ENCODE data around the gene VSIG4. TPM values are rescaled to one million over a fixed set of nuclear protein-coding genes. Genes with fewer than 3 reads are reported as not detected.

VSIG4 gene
- total and polyA plus RNA-seq, 10 of the 15 experiments (the other 5 are each of a cell fraction or from before 2014, with no cell fraction given) = 0.05 to 0.36 TPM; not detected in 8

DNA sequence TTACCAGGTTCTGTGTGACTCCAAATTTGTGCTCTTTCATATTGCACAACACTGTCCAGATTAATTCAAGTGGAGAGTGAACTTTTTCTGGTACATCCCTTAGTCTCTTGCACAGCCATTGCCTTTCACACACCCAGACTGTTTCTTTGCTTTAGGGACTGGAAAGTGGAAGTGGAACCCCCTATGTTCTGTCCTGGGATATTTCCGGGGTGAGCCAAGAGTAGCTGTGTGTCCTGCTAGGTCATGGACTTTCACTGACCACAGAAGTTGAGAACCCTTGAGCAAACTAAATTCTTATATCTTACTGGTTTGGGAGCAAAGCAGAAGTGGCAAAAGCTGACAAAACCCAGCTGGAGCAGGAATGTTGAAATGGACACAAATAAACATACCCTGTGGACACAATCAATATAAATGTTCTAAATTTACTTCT lies 10.3 kb upstream of the VSIG4 start:
- no peak overlapping the region for H3K9ac ChIP-seq (ENCODE audit: control insufficient read depth, insufficient read depth, low read length)
- H3K79me2 ChIP-seq (ENCODE audit: control insufficient read depth, insufficient read depth, low read length) = no peaks in the 10 kb centered on the region
- no peak overlapping the region; the same call in 1 of the 2 replicates for H2AFZ ChIP-seq (ENCODE audit: control insufficient read depth, low read depth, low read length)
- in situ Hi-C loops (cut with MboI) = loop anchor here (10.0 kb wide), 1 partner anchor 65 kb away; no protein-coding TSS in a partner anchor
- BruUV-seq (replicated peaks) = no TSS peak
- H3K27ac ChIP-seq (ENCODE audit: control insufficient read depth, insufficient read depth) = no peak overlapping the region
- intact Hi-C loops (cut with micrococcal nuclease; ENCODE audit: unreplicated experiment) = no loop called here
- H3K4me3 ChIP-seq = no peak overlapping the region
- ChIA-PET POLR2A (no interaction called here), CTCF (interaction anchor here (0.7 to 1.2 kb wide), 5 partner anchors 12 to 152 kb away, joined by 3 to 4 read pairs (median 3); no protein-coding TSS in a partner anchor), RAD21 (ENCODE audit: unreplicated experiment) (interaction anchor here (0.7 to 2.0 kb wide), 5 partner anchors 8 to 62 kb away, joined by 3 to 6 read pairs (median 3); partner anchors contain the start of gene VSIG4), SMC1A (ENCODE audit: uncharacterized antibody, unreplicated experiment) (interaction anchor here (0.9 to 3.0 kb wide), 5 partner anchors 9 to 59 kb away, joined by 4 to 8 read pairs (median 5); no protein-coding TSS in a partner anchor)
- H3K27me3 ChIP-seq (replicated peaks in 1 of 2; ENCODE audit: control insufficient read depth in 2 of 2, insufficient read depth in 2 of 2, low read length in 1 of 2) = no peaks in the 10 kb centered on the region
- H3K9me3 ChIP-seq (replicated peaks; ENCODE audit: control insufficient read depth, insufficient read depth, low read length) = no peaks in the 10 kb centered on the region; the same call in 1 of the 3 replicates
- 71% methylated on average over 1 of the region's 1 CpG for WGBS (ENCODE audit: insufficient coverage, insufficient replicate concordance, low lambda C conversion rate, missing lambda C conversion rate)
- peaks cover 21% of the 10 kb centered on the region for H3K4me1 ChIP-seq (ENCODE audit: control insufficient read depth, insufficient read depth, low read length)
- no peak for ATAC-seq
- no peaks in the 10 kb centered on the region for H3K36me3 ChIP-seq (ENCODE audit: control insufficient read depth in 2 of 2, insufficient read depth in 2 of 2, low read length in 1 of 2)
- no peak for FAIRE-seq
- TF ChIP-seq NRF1 (conservative IDR thresholded peaks at IDR 0.05; ENCODE audit: low read depth, low read length) = no peak
- TF ChIP-seq ZBED1 (IDR thresholded peaks at IDR 0.05; ENCODE audit: borderline replicate concordance) = no peak
- TF ChIP-seq, protein P1, sequence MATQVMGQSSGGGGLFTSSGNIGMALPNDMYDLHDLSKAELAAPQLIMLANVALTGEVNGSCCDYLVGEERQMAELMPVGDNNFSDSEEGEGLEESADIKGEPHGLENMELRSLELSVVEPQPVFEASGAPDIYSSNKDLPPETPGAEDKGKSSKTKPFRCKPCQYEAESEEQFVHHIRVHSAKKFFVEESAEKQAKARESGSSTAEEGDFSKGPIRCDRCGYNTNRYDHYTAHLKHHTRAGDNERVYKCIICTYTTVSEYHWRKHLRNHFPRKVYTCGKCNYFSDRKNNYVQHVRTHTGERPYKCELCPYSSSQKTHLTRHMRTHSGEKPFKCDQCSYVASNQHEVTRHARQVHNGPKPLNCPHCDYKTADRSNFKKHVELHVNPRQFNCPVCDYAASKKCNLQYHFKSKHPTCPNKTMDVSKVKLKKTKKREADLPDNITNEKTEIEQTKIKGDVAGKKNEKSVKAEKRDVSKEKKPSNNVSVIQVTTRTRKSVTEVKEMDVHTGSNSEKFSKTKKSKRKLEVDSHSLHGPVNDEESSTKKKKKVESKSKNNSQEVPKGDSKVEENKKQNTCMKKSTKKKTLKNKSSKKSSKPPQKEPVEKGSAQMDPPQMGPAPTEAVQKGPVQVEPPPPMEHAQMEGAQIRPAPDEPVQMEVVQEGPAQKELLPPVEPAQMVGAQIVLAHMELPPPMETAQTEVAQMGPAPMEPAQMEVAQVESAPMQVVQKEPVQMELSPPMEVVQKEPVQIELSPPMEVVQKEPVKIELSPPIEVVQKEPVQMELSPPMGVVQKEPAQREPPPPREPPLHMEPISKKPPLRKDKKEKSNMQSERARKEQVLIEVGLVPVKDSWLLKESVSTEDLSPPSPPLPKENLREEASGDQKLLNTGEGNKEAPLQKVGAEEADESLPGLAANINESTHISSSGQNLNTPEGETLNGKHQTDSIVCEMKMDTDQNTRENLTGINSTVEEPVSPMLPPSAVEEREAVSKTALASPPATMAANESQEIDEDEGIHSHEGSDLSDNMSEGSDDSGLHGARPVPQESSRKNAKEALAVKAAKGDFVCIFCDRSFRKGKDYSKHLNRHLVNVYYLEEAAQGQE (IDR thresholded peaks at IDR 0.05; ENCODE audit: low read depth, low read length) = no peak
- no peak for TF ChIP-seq PAX5 (IDR thresholded peaks at IDR 0.05; ENCODE audit: borderline replicate concordance, low read depth, low read length)
- TF ChIP-seq SIX5 (IDR thresholded peaks at IDR 0.05; ENCODE audit: low read depth, low read length, severe bottlenecking) = no peak
- TF ChIP-seq BACH1 (IDR thresholded peaks at IDR 0.05; ENCODE audit: borderline replicate concordance) = no peak
- TF ChIP-seq YY1 (IDR thresholded peaks at IDR 0.05; ENCODE audit: low read depth, low read length) = no peak
- TF ChIP-seq EED (IDR thresholded peaks at IDR 0.05; ENCODE audit: low read depth) = peak; percentile 45; the same call in 1 of the 2 replicates
- no peak overlapping the region for H3K4me2 ChIP-seq (ENCODE audit: control insufficient read depth, insufficient read depth)
- DNase-seq (ENCODE audit: low read depth, low spot score) = no peak
- no peaks in the 10 kb centered on the region for H4K20me1 ChIP-seq (ENCODE audit: control insufficient read depth, insufficient read depth)

Data from GM12878 (cell line).